WTC11 (cell line): ENCODE data around the gene URI1. TPM values are rescaled to one million over a fixed set of nuclear protein-coding genes. Genes with fewer than 3 reads are reported as not detected.
A peak's percentile ranks its signal among the peaks of the same experiment; 100 is the strongest.

ENCODE experiments used
- ATAC-seq: fragments of 200-7000 bp; cut with Tn5 transposase; 2 replicates; pipeline ENCODE4 v1.10.0; 2021; ENCODE audit warnings: mild to moderate bottlenecking, moderate library complexity
- CTCF ChIA-PET: fragments of 300-600 bp; sonication (Branson Sonifier 250); formaldehyde crosslinking; loops from one replicate; lab custom pipeline; 2021; ENCODE audit warnings: antibody characterized with exemption; lab: Charles Lee
- POLR2A ChIA-PET: fragments of 350-600 bp; sonication (Branson Sonifier 250); formaldehyde crosslinking; loops from one replicate; lab custom pipeline; 2021; ENCODE audit warnings: antibody characterized with exemption; lab: Charles Lee
- DNase-seq: peaks from one replicate; pipeline ENCODE4 v3.0.0; 2021; ENCODE audit warnings: low spot score
- H3K27ac Mint-ChIP-seq: 2 replicates; pipeline ENCODE4 v1.8.0; 2021; ENCODE audit warnings: mixed read lengths
- H3K27me3 Mint-ChIP-seq: 2 replicates; pipeline ENCODE4 v1.8.0; 2021; ENCODE audit warnings: low read depth, mild to moderate bottlenecking, moderate library complexity, mixed read lengths
- H3K36me3 Mint-ChIP-seq: 2 replicates; pipeline ENCODE4 v1.8.0; 2021; ENCODE audit warnings: mixed read lengths
- H3K4me1 Mint-ChIP-seq: 2 replicates; pipeline ENCODE4 v1.8.0; 2022; ENCODE audit warnings: mixed read lengths
- H3K4me3 Mint-ChIP-seq: 2 replicates; pipeline ENCODE4 v1.8.0; 2021; ENCODE audit warnings: mild to moderate bottlenecking, moderate library complexity, mixed read lengths
- H3K9me3 Mint-ChIP-seq: 2 replicates; pipeline ENCODE4 v1.8.0; 2021; ENCODE audit warnings: mixed read lengths
- ATF3 ChIP-seq: sonication (generic); formaldehyde crosslinking; conservative IDR thresholded peaks from 2 replicates; pipeline ENCODE4 v1.8.1; 2022; ENCODE audit warnings: mild to moderate bottlenecking, missing genetic modification reagents
- E2F1 ChIP-seq: sonication (generic); formaldehyde crosslinking; IDR thresholded peaks from 2 replicates; pipeline ENCODE4 v1.8.0; 2022; ENCODE audit warnings: mild to moderate bottlenecking, missing genetic modification reagents
- ELF4 ChIP-seq: sonication (generic); formaldehyde crosslinking; IDR thresholded peaks from 2 replicates; pipeline ENCODE4 v1.8.1; 2022; ENCODE audit warnings: low read depth, mild to moderate bottlenecking, moderate library complexity, missing genetic modification reagents
- ESRRA ChIP-seq: sonication (generic); formaldehyde crosslinking; IDR thresholded peaks from 2 replicates; pipeline ENCODE4 v1.8.1; 2022; ENCODE audit warnings: mild to moderate bottlenecking, missing genetic modification reagents, borderline replicate concordance
- GRHL2 ChIP-seq: fragments of 250-450 bp; sonication (Bioruptor Pico); IDR thresholded peaks from 2 replicates; pipeline ENCODE4 v1.8.0; 2022; ENCODE audit warnings: mild to moderate bottlenecking, moderate library complexity; ENCODE audit not compliant: insufficient replicate concordance, severe bottlenecking
- HMGXB4 ChIP-seq: sonication (generic); formaldehyde crosslinking; IDR thresholded peaks from 2 replicates; pipeline ENCODE4 v1.8.1; 2023; ENCODE audit warnings: mild to moderate bottlenecking, moderate library complexity, missing genetic modification reagents
- JAZF1 ChIP-seq: fragments of 250-450 bp; sonication (Bioruptor Pico); IDR thresholded peaks from 2 replicates; pipeline ENCODE4 v1.9.0; 2021; ENCODE audit warnings: moderate library complexity, mild to moderate bottlenecking, inconsistent platforms
- MLX ChIP-seq: sonication (generic); formaldehyde crosslinking; IDR thresholded peaks from 2 replicates; pipeline ENCODE4 v1.8.1; 2023; ENCODE audit warnings: mild to moderate bottlenecking, missing genetic modification reagents, moderate library complexity
- NR3C1 ChIP-seq: sonication (generic); formaldehyde crosslinking; conservative IDR thresholded peaks from 2 replicates; pipeline ENCODE4 v1.8.1; 2023; ENCODE audit warnings: low read depth, mild to moderate bottlenecking, missing genetic modification reagents
- PREB ChIP-seq: sonication (generic); formaldehyde crosslinking; IDR thresholded peaks from 2 replicates; pipeline ENCODE4 v1.8.1; 2022; ENCODE audit warnings: mild to moderate bottlenecking, missing genetic modification reagents, moderate library complexity, borderline replicate concordance
- SMAD3 ChIP-seq: sonication (generic); formaldehyde crosslinking; IDR thresholded peaks from 2 replicates; pipeline ENCODE4 v1.8.0; 2022; ENCODE audit warnings: missing genetic modification reagents, mild to moderate bottlenecking, borderline replicate concordance
- SOX15 ChIP-seq: fragments of 250-450 bp; sonication (Bioruptor Pico); IDR thresholded peaks from 2 replicates; pipeline ENCODE4 v1.9.0; 2021; ENCODE audit warnings: mild to moderate bottlenecking
- STAT6 ChIP-seq: sonication (generic); formaldehyde crosslinking; conservative IDR thresholded peaks from 2 replicates; pipeline ENCODE4 v1.8.1; 2023; ENCODE audit warnings: mild to moderate bottlenecking, low read depth, missing genetic modification reagents, moderate library complexity
- ZNF121 ChIP-seq: sonication (generic); formaldehyde crosslinking; IDR thresholded peaks from 2 replicates; pipeline ENCODE4 v1.8.0; 2023; ENCODE audit warnings: missing genetic modification reagents
- ZNF263 ChIP-seq: sonication (generic); formaldehyde crosslinking; IDR thresholded peaks from 2 replicates; pipeline ENCODE4 v1.8.1; 2022; ENCODE audit warnings: low read depth, mild to moderate bottlenecking, moderate library complexity, missing genetic modification reagents
- ZNF396 ChIP-seq: fragments of 250-450 bp; sonication (Bioruptor Pico); IDR thresholded peaks from 2 replicates; pipeline ENCODE4 v1.8.0; 2021; ENCODE audit warnings: mild to moderate bottlenecking, moderate library complexity, borderline replicate concordance
- ZNF512 ChIP-seq: sonication (generic); formaldehyde crosslinking; IDR thresholded peaks from 2 replicates; pipeline ENCODE4 v1.8.1; 2022; ENCODE audit warnings: missing genetic modification reagents, borderline replicate concordance
- total RNA-seq: library from RNA; stranded (reverse); gene quantifications from 3 replicates; pipeline ENCODE4 v1.2.3, GENCODE V29; 2021

Gene URI1
- total RNA-seq, 1 experiment from 2014 or later, result 57.1 TPM

- H3K4me1 Mint-ChIP-seq, result peaks cover 15% of the 10 kb centered on the region
- ChIA-PET CTCF (interaction anchor here (0.6 to 1.2 kb wide), 3 partner anchors 200 to 362 kb away, joined by 3 to 4 read pairs (median 3); no protein-coding TSS in a partner anchor), POLR2A (no interaction called here)
- no peaks in the 10 kb centered on the region for H3K27me3 Mint-ChIP-seq
- ATAC-seq (no peak), DNase-seq (no peak)
- H3K4me3 Mint-ChIP-seq, result no peak overlapping the region
- peaks cover 24% of the 10 kb centered on the region for H3K9me3 Mint-ChIP-seq
- H3K27ac Mint-ChIP-seq, result peak overlapping the region; percentile 2; the same call in 1 of the 2 replicates
- no peak for TF ChIP-seq NR3C1 (CRISPR knock-in tag)
- TF ChIP-seq, all 79 proteins: peak for 0
- H3K36me3 Mint-ChIP-seq, result peaks cover 24% of the 10 kb centered on the region
Measured at GRCh38 chr19:30044273-30045248, 102.5 kb downstream of the URI1 start.

- TF ChIP-seq ZNF396 (CRISPR knock-in tag) (no peak), ZNF121 (CRISPR knock-in tag) (no peak), PREB (CRISPR knock-in tag) (no peak), NR3C1 (CRISPR knock-in tag) (no peak), JAZF1 (no peak), MLX (CRISPR knock-in tag) (no peak)
- Mint-ChIP-seq H3K27ac (no peak overlapping the region), H3K4me1 (peaks cover 18% of the 10 kb centered on the region), H3K4me3 (no peak overlapping the region), H3K27me3 (no peaks in the 10 kb centered on the region), H3K36me3 (peaks cover 6% of the 10 kb centered on the region), H3K9me3 (peaks cover 6% of the 10 kb centered on the region)
- ATAC-seq, result peak; percentile 69
- CTCF ChIA-PET, result interaction anchor here (0.7 to 1.0 kb wide), 2 partner anchors 13 to 24 kb away, joined by 3 to 4 read pairs; no protein-coding TSS in a partner anchor
- DNase-seq, result no peak
- POLR2A ChIA-PET, result no interaction called here
Measured at GRCh38 chr19:30046522-30046921, 104.5 kb downstream of the URI1 start.

GRCh38 chr19:30047432-30047831 lies 105.4 kb downstream of the URI1 start:
- H3K4me3 Mint-ChIP-seq, result no peak overlapping the region
- 0 out of 2 replicates have a peak, but pooled peaks cover 4% of the 10 kb centered on the region for H3K9me3 Mint-ChIP-seq
- DNase-seq, result no peak
- peaks cover 11% of the 10 kb centered on the region for H3K4me1 Mint-ChIP-seq
- H3K27me3 Mint-ChIP-seq, result no peaks in the 10 kb centered on the region
- ChIA-PET CTCF (interaction anchor here (0.5 kb wide), 1 partner anchor 254 kb away, joined by 3 read pairs; no protein-coding TSS in a partner anchor), POLR2A (no interaction called here)
- no peaks in the 10 kb centered on the region; the same call in 1 of the 2 replicates for H3K36me3 Mint-ChIP-seq
- H3K27ac Mint-ChIP-seq, result no peak overlapping the region
- no peak for ATAC-seq
- no peak for TF ChIP-seq E2F1
- no peak for TF ChIP-seq ZNF263
- no peak for TF ChIP-seq SOX15 (CRISPR knock-in tag)
- TF ChIP-seq ATF3, result no peak
- no peak for TF ChIP-seq SMAD3
- TF ChIP-seq ZNF512 (CRISPR knock-in tag), result no peak
- TF ChIP-seq HMGXB4 (CRISPR knock-in tag), result no peak
- TF ChIP-seq STAT6 (CRISPR knock-in tag), result no peak
- TF ChIP-seq ESRRA (CRISPR knock-in tag), result no peak
- no peak for TF ChIP-seq GRHL2
- no peak for TF ChIP-seq MLX (CRISPR knock-in tag)
- TF ChIP-seq ELF4 (CRISPR knock-in tag), result no peak
